Fibroblast of lung (primary cell): ENCODE measurements around the gene STK36.
A peak's percentile ranks its signal among the peaks of the same experiment; 100 is the strongest.

Experiments
- EZH2 ChIP-seq: IDR thresholded peaks from 2 replicates; pipeline ENCODE4 v1.5.1; 2012; ENCODE audit warnings: low read length, control low read depth, mild to moderate bottlenecking; ENCODE audit errors: missing control alignments
- TF ChIP-seq, protein P1 (sequence below), 2 donors: IDR thresholded peaks in 1 of 2; conservative IDR thresholded peaks in 1 of 2; 1 replicate in 1 of 2; 2 replicates in 1 of 2; pipeline ENCODE4 v1.5.1; 2011 to 2012; ENCODE audit warnings: low read length in 2 of 2, control low read depth in 1 of 2, inconsistent platforms in 1 of 2, low read depth in 1 of 2, mild to moderate bottlenecking in 1 of 2

DNA sequence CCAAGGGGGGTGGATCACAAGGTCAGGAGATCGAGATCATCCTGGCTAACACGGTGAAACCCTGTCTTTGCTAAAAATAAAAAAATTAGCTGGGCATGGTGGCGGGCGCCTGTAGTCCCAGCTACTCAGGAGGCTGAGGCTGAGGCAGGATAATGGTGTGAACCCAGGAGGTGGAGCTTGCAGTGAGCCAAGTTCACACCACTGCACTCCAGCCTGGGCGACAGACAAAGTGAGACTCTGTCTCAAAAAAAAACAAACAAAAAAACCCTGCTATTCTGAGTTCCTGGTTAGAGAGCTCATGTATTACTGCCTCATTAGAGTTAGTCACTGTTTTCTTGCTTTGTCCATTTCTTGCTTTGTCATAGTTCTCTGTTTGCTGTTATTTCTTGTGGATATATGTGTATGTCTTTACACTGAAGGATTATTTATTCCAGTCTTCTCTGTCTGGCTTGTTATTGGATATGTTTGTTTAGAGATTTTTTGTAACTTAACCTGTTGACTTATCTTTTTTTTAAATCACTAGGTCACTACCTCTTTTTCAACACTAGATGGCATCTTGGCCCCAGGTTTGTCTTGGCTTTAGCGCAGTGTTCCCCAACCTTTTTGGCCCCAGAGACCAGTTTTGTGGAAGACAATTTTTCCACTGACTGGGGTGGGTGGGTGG lies 55.7 kb downstream of the STK36 start:
- TF ChIP-seq, protein P1, sequence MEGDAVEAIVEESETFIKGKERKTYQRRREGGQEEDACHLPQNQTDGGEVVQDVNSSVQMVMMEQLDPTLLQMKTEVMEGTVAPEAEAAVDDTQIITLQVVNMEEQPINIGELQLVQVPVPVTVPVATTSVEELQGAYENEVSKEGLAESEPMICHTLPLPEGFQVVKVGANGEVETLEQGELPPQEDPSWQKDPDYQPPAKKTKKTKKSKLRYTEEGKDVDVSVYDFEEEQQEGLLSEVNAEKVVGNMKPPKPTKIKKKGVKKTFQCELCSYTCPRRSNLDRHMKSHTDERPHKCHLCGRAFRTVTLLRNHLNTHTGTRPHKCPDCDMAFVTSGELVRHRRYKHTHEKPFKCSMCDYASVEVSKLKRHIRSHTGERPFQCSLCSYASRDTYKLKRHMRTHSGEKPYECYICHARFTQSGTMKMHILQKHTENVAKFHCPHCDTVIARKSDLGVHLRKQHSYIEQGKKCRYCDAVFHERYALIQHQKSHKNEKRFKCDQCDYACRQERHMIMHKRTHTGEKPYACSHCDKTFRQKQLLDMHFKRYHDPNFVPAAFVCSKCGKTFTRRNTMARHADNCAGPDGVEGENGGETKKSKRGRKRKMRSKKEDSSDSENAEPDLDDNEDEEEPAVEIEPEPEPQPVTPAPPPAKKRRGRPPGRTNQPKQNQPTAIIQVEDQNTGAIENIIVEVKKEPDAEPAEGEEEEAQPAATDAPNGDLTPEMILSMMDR (conservative IDR thresholded peaks at IDR 0.05 in 1 of 2, IDR thresholded peaks at IDR 0.05 in 1 of 2; ENCODE audit: low read depth in 1 of 2, low read length in 2 of 2): peak; percentile 34 to 49
- no peak for TF ChIP-seq EZH2
